GM19193 (cell line): Measurements from ENCODE around the gene GRK3.

Source experiments
- POLR2A ChIP-seq: IDR thresholded peaks from 4 replicates; pipeline ENCODE4 v1.6.1; 2011; ENCODE audit not compliant: insufficient read depth, insufficient read length; ENCODE audit errors: extremely low read depth

GRK3 gene

DNA sequence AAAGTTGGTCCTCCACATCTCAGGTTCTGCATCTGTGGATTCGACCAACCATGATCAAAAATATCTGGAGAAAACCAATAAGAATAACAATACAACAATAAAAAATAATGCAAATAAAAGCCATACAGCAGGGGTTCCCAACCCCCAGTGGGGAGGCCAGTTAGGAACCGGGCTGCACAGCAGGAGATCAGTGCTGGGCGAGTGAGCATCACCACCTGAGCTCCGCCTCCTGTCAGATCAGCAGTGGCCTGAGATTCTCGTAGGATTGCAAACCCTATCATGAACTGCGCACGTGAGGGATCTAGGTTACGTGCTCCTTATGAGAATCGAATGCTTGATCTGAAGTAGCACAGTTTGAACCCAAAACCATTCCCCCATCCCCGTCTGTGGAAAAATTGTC, 152.2 kb downstream of the GRK3 start:
- no peak for TF ChIP-seq POLR2A

DNA sequence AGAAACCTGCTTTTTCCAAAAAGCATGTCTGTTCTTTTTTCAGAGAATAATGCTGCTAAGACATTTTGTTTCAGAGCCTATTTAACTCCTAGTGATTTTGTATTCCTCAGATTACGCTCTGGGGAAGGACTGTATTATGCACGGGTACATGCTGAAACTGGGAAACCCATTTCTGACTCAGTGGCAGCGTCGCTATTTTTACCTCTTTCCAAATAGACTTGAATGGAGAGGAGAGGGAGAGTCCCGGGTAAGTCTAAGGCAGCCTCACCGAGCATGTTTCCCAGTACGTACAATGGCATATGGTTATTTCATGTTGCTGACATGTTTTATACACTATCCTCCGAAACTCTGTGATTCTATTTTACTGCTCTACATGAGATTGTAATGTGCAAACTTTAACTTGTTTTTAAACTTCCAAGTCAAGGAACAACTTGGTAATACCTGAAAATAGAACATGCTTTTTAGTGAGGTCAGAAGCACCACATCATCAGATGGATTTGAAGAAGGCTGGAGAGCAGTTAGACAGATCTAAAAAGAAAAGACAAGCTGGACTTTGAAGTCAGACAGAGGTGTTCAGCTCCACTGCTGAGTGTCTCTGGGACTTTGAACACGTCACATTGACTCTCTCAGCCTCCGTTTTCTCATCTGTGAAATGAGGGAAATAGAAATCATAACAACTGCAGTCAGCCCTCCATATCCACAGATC, 153.8 kb downstream of the GRK3 start:
- no peak for TF ChIP-seq POLR2A

DNA sequence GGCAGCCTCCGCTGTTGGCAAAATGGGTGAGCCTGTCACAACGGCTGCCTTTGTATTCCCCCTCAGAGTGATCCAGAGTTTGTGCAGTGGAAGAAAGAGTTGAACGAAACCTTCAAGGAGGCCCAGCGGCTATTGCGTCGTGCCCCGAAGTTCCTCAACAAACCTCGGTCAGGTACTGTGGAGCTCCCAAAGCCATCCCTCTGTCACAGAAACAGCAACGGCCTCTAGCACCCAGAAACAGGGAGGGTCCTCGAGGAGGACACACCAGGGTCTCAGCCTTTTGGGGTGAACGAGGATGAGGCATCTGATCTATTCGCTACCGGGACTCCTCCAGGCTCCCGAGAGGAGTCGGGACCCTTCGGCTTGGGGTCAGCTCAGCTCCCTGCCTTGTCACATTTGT, 157.7 kb downstream of the GRK3 start:
- TF ChIP-seq POLR2A: no peak

DNA sequence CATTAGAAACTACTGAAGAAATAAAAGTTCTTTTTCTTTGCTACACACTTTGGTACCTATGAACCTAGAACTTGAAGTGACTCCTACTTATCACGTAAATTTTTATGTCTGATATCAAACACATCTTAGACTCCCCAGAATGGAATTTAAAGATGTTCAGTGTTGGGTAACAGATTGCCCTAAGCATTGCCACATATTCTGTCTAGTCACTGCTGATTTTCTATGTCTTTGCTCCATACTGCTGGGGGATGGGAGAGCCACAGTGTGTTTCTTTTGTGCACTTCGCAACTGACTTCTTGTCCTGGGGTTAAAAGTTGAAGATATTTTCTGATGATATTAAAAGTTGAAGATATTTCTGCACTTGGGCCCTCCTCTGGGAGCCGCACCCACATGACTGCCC, 158.2 kb downstream of the GRK3 start:
- no peak for TF ChIP-seq POLR2A

DNA sequence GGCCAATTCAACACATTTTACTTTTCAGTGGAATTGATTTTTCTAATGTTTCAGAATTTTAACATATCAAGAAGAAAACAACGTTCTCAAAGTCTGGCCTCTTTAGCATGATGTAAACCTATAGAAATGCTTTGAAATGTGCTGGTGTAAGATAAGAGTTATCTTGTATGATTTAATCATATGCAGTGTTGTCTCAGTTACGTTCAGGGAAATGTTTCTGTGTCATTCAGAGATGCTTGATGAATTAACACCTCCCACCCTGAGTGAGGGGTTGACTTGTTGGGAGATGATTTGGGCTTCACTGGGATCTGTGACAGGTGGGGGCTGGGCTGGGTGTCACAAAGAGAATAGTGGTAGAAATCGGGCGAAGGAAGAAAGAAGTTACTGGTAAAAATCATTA, 161.8 kb downstream of the GRK3 start:
- TF ChIP-seq POLR2A: no peak

DNA sequence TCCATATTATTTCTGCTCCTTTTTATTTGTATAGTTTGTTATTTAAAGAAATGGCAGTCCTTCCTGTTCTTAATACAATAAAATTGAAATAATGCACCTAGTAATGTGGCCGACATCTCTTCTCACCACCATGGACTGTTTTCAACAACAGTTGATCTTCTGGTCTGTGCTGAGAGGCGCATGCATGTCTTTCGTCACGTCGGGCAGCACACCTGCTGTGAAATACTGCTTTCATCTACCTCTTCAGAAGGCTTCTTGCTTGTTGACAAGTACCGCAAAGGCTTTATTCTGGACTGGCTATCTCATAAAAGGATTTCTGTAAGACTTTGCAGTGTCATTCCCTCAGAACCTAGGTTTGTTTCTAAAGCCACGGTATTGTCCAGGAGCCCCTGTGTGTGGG, 163.6 kb downstream of the GRK3 start:
- TF ChIP-seq POLR2A: no peak

DNA sequence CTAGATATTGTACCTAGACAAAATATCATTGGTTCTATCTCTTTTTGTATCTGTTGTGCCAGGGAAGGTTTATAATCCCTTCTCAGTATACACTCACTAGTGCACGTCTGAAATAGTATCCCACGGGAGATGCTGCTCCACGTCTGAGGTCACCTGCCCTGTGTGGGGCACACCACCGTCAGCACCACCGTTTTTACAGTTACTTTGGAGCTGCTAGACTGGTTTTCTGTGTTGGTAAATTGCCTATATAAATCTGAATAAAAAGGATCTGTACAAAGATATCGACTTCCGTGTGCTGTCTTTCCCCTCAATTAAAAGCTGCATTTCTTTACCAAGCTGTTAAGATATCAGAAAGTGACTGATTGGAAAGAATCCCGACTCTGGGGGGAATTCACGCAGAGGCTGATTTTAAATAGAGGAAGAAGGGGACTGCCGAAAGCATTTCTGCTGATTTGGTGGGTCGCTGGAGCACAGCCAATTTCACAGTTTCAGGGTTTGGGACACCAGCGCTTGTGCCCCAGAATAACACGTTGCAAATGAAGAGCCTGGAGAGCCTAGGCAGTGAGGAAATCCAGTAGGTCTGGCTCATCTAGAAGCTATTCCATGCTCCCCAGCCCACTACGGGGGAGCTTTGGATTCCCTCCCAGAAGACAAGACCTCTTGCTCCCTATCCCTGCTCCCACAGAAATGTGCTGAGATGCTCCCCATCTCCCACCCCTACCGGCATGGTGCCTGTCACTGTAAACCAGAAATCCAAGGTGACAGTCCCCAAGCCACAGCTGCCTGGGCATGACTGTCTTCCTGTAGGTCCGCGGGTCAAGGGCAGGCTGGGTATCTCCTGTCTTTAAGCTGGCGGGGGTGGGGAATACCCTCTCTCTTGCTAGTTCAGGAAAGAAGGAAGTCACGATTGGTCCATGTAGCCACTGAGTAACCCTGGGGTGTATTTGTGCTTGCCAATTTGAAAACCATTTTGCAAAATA, 164.8 kb downstream of the GRK3 start:
- TF ChIP-seq POLR2A: no peak

DNA sequence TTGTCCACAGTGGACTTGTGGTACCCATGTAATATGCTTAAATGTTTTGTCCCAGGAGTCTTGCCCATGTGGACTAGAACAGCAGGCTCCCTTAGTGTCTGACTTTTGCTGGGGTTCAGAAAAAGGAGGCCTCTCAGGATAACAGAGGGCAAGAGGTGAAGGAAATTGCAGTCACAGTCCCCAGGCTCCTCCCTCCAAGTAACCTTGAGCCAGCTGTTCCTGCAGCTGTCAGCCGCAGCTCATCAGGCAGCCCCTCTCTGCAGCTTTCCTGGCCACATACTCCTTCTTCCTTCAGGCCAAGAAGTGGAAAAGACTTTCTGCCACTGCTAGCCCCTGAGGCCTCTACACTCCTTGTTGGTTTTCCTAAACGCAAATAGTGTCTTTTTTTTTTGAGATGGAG, 171.2 kb downstream of the GRK3 start:
- no peak for TF ChIP-seq POLR2A

DNA sequence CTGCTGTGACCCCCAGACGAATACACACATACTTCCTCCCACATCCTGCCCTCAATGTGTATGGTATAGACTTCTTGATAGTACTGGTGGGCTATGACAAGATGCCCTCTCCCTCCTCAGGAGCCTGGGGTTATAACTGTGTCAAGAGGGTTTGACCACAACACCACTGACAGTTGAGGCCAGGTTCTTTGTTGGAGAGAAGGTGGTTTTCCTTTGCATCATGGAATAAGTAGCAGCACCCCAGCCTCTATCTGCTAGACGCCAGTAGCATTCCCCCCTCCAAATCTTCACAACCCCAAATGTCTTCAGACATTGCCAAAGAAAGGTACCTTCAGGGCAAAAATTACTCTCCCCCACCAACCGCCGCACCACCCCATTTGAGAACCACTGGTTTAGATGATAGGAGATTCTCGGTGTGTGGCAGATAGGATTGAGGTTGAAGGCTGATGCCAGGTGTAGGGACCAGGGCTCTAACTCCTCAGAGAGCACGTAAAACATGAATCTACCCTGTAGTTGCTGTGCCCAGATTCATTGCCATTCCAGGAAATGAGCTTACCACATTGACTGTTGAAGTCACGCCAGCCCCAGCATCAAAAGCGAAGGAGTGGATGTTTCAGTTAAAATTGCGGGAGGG, 172.0 kb downstream of the GRK3 start:
- TF ChIP-seq POLR2A: no peak

DNA sequence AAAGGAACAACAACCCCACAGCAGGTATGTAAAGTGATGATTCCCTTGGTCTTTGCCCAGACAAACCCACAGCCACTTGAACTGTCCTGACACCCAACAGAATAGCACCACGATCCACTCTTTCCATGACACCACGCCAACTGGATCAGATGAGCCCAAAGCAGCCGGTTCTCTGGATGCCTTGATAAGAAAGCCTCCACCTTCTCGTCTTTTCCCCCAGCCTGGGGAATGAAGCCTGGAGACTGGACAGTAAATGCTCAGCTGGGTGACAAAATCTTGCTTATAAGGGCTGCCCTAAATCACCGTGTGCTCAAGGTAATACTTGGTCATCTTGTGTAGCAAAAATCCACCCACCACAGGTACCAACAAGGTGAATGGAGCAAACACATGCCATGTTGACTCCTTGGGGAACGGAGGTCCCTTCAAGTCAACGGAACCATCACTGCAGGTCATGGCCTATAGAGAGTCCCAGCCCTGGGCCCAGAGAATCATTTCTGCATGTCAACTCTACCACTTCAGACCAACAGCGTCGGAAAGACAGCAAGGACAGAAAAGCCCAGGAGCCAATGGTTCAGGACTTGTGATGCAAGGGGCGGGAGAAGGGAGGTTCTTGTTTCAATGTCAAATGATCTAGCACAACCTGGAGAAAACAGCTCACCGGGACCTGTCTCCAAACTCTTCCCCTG, 175.3 kb downstream of the GRK3 start:
- no peak for TF ChIP-seq POLR2A

DNA sequence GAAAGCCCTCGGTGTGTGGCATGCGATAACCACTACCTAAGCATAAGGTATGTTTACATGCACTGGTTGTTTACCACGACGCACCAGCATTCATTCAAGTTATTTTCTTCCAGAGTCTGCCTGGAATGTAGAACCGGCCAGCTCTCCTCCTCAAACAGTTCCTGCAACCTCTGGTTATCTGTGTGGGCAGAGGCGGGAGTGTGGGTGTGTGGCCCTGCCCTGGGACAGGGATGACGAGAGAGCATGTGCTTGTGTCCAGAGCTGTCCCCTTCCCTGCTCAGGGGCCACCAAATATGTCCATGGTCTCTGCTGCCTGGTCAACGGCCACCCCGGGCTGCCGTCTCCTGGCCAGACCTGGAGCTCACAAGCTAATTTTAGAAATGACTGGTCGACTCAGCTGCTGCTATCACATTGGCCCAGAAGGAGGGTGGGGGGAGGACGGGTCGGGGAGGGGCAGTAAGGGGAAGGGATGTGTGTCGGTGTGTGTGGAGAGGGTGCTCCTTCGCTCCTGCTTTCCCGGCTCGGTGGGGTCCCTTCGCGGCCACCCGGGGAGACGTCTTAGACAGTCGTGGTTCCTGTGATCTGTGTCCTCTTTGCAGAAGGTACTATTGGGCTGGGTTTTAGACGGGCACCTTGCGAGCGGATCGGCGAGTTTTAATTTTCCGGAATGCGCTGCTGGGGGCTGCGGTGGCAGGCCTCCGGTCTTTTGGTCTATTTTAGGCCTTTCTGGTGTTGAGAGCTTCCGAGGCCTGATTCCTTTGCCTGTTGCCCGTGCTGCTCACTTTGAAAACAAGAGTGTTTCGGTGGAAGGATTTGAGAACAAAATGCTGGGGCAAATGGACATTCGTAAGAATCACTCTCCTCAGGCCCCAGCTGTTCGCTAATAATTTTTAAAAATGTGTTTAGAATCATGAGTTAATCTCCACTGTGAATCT, 177.5 kb downstream of the GRK3 start, which contains the start of gene MYO18B:
Gene MYO18B, plus strand, starts transcription at position 497 of the 935 bp plus-strand sequence. CDS start 18,905 bp downstream, outside the sequence.
- TF ChIP-seq POLR2A: no peak

DNA sequence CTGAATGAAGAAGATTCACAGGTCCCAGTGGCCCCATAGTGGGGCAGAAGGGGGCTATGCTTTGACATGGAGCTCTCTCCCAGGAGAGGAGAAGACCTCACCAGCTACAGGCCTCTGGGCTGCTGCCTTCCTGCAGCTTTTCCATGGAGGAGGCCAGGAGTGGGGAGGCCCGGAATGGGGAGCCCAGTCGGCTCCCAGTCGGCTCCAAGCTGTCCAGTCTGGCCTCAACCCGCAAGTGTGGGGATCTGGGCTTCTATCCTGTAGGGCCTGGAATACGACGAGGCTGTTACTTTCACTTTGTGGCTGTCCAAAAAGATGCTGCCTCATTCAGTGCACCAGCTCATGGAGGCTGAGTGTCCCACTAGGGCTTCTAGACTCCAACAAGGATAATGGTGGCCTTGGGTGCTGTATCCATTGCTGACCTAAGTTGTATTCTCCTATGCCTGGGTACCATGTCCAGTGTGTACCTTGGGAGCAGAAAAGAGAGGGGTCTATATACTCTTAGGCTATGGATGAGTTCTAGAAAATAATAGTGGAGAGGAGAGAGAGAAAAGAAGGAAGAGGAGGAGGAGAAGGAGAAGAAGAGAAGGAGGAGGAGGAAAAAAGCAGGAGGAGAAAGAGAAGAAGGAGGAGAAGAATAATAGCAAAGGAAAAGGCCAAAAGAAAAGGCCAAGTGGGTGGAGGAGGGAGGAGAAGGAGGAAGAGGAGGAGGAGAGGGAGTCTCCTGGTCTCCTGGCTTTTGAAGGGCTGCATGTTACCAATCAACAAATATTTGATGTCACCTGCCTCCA, 178.6 kb downstream of the GRK3 start:
- no peak for TF ChIP-seq POLR2A

DNA sequence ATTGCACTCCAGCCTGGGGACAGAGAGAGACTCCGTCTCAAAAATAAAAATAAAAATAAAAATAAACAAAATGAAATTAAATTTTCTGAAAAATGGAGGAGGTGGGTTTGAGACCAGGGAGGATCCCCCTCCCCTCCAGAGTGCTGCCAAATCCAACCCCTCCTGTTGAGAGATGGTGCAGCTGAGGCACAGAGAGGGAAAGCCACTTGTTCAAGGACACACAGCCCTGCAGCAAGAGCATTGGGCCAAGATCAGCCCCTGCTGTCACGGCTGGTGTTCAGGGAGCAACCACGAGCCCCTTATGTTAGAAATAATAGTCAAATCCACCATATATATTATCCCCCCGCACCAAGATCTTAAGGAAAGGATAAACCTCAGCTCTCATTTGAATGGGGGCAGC, 180.2 kb downstream of the GRK3 start:
- no peak for TF ChIP-seq POLR2A
